K562 (cell line): Measurements from ENCODE around the gene WDR46.

Experiments
- CBX2 ChIP-seq: fragments of 200-600 bp; sonication (generic); IDR thresholded peaks from one replicate; pipeline ENCODE4 v1.6.1; 2012; ENCODE audit warnings: mild to moderate bottlenecking, low read length, inconsistent platforms; ENCODE audit not compliant: insufficient read depth, poor library complexity, severe bottlenecking
- ESRRA ChIP-seq: fragments of 450-650 bp; IDR thresholded peaks from 2 replicates; pipeline ENCODE4 v1.6.1; 2014; ENCODE audit warnings: low read depth, mild to moderate bottlenecking, moderate library complexity, borderline replicate concordance
- GABPB1 ChIP-seq: sonication (generic); formaldehyde crosslinking; IDR thresholded peaks from 2 replicates; pipeline ENCODE4 v1.8.0; 2022; ENCODE audit warnings: mild to moderate bottlenecking, missing genetic modification reagents
- HMGXB4 ChIP-seq: sonication (generic); formaldehyde crosslinking; IDR thresholded peaks from 2 replicates; pipeline ENCODE4 v1.8.1; 2023; ENCODE audit warnings: mild to moderate bottlenecking, missing genetic modification reagents
- MNT ChIP-seq, 2 experiments: fragments of 450-650 bp; conservative IDR thresholded peaks; 2 replicates each; pipeline ENCODE4 v1.6.1; 2017; ENCODE audit warnings: mild to moderate bottlenecking in 2 of 2, moderate library complexity in 2 of 2
- PHF8 ChIP-seq: fragments of 200-600 bp; sonication (generic); IDR thresholded peaks from 2 replicates; pipeline ENCODE4 v1.6.1; 2012; ENCODE audit warnings: mixed run types, mild to moderate bottlenecking, inconsistent platforms, low read length, moderate library complexity, borderline replicate concordance
- POLR2A ChIP-seq: fragments of 450-650 bp; conservative IDR thresholded peaks from 2 replicates; pipeline ENCODE4 v1.6.1; 2016
- STAT6 ChIP-seq: sonication (generic); formaldehyde crosslinking; IDR thresholded peaks from 2 replicates; pipeline ENCODE4 v1.8.1; 2023; ENCODE audit warnings: mild to moderate bottlenecking, missing genetic modification reagents
- ZNF436 ChIP-seq: fragments of 250-450, 450-650 bp; sonication (Bioruptor Pico); formaldehyde crosslinking; IDR thresholded peaks from 2 replicates; pipeline ENCODE4 v1.7.0; 2020; ENCODE audit warnings: mild to moderate bottlenecking
- TF ChIP-seq, protein P1 (sequence below): sonication (generic); formaldehyde crosslinking; IDR thresholded peaks from 2 replicates; pipeline ENCODE4 v1.8.0; 2022; ENCODE audit warnings: mild to moderate bottlenecking, missing genetic modification reagents
- TF ChIP-seq, protein P2 (sequence below): fragments of 450-650 bp; IDR thresholded peaks from 2 replicates; pipeline ENCODE4 v1.6.1; 2016; ENCODE audit warnings: low read depth

GRCh38 chr6:33272275-33273128, 16.5 kb downstream of the WDR46 start:
- TF ChIP-seq GABPB1 (no peak), ESRRA (no peak), PHF8 (no peak), MNT (conservative IDR thresholded peaks at IDR 0.05) (no peak), POLR2A (no peak; the same call in 1 of the 2 replicates), HMGXB4 (0 out of 2 replicates have a peak, but pooled peaks have one; percentile 2), CBX2 (no peak), STAT6 (CRISPR knock-in tag) (no peak), ZNF436 (CRISPR knock-in tag) (no peak)
- TF ChIP-seq, protein P1, sequence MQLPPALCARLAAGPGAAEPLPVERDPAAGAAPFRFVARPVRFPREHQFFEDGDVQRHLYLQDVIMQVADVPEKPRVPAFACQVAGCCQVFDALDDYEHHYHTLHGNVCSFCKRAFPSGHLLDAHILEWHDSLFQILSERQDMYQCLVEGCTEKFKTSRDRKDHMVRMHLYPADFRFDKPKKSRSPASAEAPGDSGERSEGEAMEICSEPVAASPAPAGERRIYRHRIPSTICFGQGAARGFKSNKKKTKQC (CRISPR knock-in tag) = peak; percentile 84
- TF ChIP-seq, protein P2, sequence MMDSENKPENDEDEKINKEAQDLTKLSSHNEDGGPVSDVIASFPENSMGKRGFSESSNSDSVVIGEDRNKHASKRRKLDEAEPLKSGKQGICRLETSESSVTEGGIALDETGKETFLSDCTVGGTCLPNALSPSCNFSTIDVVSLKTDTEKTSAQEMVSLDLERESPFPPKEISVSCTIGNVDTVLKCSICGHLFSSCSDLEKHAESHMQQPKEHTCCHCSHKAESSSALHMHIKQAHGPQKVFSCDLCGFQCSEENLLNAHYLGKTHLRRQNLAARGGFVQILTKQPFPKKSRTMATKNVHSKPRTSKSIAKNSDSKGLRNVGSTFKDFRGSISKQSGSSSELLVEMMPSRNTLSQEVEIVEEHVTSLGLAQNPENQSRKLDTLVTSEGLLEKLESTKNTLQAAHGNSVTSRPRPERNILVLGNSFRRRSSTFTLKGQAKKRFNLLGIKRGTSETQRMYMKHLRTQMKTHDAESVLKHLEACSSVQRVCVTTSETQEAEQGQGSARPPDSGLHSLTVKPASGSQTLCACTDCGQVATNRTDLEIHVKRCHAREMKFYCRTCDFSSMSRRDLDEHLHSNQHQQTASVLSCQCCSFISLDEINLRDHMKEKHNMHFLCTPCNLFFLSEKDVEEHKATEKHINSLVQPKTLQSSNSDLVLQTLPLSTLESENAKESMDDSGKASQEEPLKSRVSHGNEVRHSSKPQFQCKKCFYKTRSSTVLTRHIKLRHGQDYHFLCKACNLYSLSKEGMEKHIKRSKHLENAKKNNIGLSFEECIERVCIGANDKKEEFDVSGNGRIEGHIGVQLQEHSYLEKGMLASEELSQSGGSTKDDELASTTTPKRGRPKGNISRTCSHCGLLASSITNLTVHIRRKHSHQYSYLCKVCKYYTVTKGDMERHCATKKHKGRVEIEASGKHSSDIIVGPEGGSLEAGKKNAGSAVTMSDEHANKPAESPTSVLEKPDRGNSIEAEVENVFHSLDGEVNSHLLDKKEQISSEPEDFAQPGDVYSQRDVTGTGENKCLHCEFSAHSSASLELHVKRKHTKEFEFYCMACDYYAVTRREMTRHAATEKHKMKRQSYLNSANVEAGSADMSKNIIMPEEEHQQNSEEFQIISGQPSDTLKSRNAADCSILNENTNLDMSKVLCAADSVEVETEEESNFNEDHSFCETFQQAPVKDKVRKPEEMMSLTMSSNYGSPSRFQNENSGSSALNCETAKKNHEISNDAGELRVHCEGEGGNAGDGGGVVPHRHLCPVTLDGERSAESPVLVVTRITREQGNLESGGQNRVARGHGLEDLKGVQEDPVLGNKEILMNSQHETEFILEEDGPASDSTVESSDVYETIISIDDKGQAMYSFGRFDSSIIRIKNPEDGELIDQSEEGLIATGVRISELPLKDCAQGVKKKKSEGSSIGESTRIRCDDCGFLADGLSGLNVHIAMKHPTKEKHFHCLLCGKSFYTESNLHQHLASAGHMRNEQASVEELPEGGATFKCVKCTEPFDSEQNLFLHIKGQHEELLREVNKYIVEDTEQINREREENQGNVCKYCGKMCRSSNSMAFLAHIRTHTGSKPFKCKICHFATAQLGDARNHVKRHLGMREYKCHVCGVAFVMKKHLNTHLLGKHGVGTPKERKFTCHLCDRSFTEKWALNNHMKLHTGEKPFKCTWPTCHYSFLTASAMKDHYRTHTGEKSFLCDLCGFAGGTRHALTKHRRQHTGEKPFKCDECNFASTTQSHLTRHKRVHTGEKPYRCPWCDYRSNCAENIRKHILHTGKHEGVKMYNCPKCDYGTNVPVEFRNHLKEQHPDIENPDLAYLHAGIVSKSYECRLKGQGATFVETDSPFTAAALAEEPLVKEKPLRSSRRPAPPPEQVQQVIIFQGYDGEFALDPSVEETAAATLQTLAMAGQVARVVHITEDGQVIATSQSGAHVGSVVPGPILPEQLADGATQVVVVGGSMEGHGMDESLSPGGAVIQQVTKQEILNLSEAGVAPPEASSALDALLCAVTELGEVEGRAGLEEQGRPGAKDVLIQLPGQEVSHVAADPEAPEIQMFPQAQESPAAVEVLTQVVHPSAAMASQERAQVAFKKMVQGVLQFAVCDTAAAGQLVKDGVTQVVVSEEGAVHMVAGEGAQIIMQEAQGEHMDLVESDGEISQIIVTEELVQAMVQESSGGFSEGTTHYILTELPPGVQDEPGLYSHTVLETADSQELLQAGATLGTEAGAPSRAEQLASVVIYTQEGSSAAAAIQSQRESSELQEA = no peak
